Breast epithelium (tissue), 3 donors: ENCODE measurements around the gene TTF2.

Experiments used
- POLR2A ChIP-seq: fragments of 450-650 bp; IDR thresholded peaks from one replicate; pipeline ENCODE4 v1.6.1; 2016; ENCODE audit warnings: antibody characterized with exemption, mild to moderate bottlenecking, moderate library complexity
- POLR2AphosphoS5 ChIP-seq, 3 donors: sonication (generic); formaldehyde crosslinking; IDR thresholded peaks; one replicate each; pipeline ENCODE4 v1.6.1; 2017; ENCODE audit warnings: antibody characterized with exemption in 3 of 3
- TF ChIP-seq, protein P1 (sequence below), 3 donors: fragments of 450-650 bp; IDR thresholded peaks; one replicate each; pipeline ENCODE4 v1.5.1; 2016 to 2017; ENCODE audit warnings: antibody characterized with exemption in 3 of 3, mild to moderate bottlenecking in 3 of 3, moderate library complexity in 3 of 3

DNA sequence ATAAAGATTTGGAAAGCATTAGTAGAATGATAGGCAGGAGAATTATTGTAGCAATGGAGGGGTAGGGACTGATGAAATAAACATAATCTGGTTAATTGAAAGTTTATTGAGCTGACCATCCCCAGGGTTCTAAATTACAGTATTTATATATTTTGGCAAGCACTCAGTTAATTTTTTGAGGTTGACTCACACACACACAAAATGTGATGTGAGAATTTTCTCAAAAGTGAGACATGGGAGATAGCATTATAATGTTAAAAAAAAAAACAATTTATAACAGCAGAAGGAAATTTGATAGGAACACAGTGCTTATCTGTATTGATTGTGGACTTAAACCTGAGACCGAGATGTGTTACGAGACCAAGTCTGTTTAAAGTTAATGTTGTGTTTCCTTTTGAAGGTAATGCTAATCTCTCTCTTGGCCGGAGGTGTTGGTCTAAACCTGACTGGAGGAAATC, 36.9 kb downstream of the TTF2 start:
- TF ChIP-seq, protein P1, sequence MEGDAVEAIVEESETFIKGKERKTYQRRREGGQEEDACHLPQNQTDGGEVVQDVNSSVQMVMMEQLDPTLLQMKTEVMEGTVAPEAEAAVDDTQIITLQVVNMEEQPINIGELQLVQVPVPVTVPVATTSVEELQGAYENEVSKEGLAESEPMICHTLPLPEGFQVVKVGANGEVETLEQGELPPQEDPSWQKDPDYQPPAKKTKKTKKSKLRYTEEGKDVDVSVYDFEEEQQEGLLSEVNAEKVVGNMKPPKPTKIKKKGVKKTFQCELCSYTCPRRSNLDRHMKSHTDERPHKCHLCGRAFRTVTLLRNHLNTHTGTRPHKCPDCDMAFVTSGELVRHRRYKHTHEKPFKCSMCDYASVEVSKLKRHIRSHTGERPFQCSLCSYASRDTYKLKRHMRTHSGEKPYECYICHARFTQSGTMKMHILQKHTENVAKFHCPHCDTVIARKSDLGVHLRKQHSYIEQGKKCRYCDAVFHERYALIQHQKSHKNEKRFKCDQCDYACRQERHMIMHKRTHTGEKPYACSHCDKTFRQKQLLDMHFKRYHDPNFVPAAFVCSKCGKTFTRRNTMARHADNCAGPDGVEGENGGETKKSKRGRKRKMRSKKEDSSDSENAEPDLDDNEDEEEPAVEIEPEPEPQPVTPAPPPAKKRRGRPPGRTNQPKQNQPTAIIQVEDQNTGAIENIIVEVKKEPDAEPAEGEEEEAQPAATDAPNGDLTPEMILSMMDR (IDR thresholded peaks at IDR 0.05), result no peak
- TF ChIP-seq POLR2AphosphoS5 (IDR thresholded peaks at IDR 0.05) (no peak), POLR2A (no peak)
